ENCODE results near the gene FAM236C. TPM values are rescaled to one million over a fixed set of nuclear protein-coding genes. Genes with fewer than 3 reads are reported as not detected.
"Not testable (repeated sequence)": the region's sequence is repeated elsewhere in the genome, so short reads cannot be mapped to it uniquely, and the experiment has no call there.

FAM236C gene
- not detected for total RNA-seq
- not detected for polyA plus RNA-seq (ENCODE audit: insufficient read length in 2 of 2)
- long read RNA-seq, donor 1 = 0 reads
- long read RNA-seq, donor 2 = 0 reads
- long read RNA-seq, donor 3 = 0 reads
- long read RNA-seq, donor 4 = 0 reads

DNA sequence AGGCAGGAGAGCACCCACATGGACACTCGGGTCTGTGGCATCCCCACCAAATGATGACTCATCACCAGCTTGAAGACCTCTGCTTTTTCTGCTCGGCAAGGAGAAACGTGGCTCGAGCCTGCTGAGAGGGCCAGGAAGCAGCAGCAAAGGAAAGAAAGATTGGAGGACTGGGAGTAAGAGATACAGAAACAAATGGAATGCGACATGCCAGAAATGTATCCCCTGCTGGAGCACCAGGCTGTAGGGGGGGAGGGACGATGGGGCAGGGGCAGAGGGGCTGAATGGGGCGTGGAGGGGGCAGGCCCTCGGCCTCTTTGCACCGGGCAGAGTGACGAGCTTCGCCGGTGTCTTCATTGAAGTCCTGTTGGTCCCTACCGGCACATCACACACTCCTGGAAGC is at the start of gene FAM236C:
Gene FAM236C (plus strand): TSS at position 301 of the 400 bp plus-strand sequence. CDS start 100 bp downstream, outside the sequence.
- WGBS (ENCODE audit: insufficient coverage) = no CpG with 5 or more reads among the region's 13 CpGs
- not testable (repeated sequence) for H3K4me1 ChIP-seq (ENCODE audit: control insufficient read depth, insufficient read depth, low read length); H3K4me3 ChIP-seq (ENCODE audit: low read depth, low read length); H3K9me3 ChIP-seq (ENCODE audit: control insufficient read depth, insufficient read depth, low read length); H3K27me3 ChIP-seq (ENCODE audit: control insufficient read depth, insufficient read depth, low read length); DNase-seq (ENCODE audit: low read depth in 4 of 6, low spot score in 6 of 6); H3K36me3 ChIP-seq (ENCODE audit: control insufficient read depth, insufficient read depth, low read length); H3K27ac ChIP-seq (ENCODE audit: low read depth, low read length)

- not testable (repeated sequence) for DNase-seq (ENCODE audit: low read depth in 4 of 6, low spot score in 6 of 6); H3K27me3 ChIP-seq (ENCODE audit: control insufficient read depth, insufficient read depth, low read length); H3K4me3 ChIP-seq (ENCODE audit: low read depth, low read length); H3K9me3 ChIP-seq (ENCODE audit: control insufficient read depth, insufficient read depth, low read length); H3K27ac ChIP-seq (ENCODE audit: low read depth, low read length); H3K4me1 ChIP-seq (ENCODE audit: control insufficient read depth, insufficient read depth, low read length); H3K36me3 ChIP-seq (ENCODE audit: control insufficient read depth, insufficient read depth, low read length)
- no CpG with 5 or more reads among the region's 2 CpGs for WGBS (ENCODE audit: insufficient coverage)
These were observed 29.5 kb upstream of the FAM236C start for GRCh38 chrX:72882898-72883297.

DNA sequence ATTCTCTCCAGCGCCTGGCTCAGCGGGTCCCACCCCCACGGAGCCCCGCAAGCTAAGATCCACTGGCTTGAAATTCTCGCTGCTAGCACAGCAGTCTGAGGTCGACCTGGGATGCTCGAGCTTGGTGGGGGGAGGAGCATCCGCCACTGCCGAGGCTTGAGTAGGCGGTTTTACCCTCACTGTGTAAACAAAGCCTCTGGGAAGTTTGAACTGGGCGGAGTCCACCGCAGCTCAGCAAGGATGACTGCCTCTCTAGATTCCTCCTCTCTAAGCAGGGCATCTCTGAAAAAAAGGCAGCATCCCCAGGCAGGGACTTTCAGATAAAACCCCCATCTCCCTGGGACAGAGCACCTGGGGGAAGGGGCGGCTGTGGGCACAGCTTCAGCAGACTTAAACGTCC is 22.7 kb upstream of the FAM236C start:
- not testable (repeated sequence) for H3K4me3 ChIP-seq (ENCODE audit: low read depth, low read length); H3K27me3 ChIP-seq (ENCODE audit: control insufficient read depth, insufficient read depth, low read length); DNase-seq (ENCODE audit: low read depth in 4 of 6, low spot score in 6 of 6); H3K27ac ChIP-seq (ENCODE audit: low read depth, low read length); H3K9me3 ChIP-seq (ENCODE audit: control insufficient read depth, insufficient read depth, low read length); H3K36me3 ChIP-seq (ENCODE audit: control insufficient read depth, insufficient read depth, low read length); H3K4me1 ChIP-seq (ENCODE audit: control insufficient read depth, insufficient read depth, low read length)
- no CpG with 5 or more reads among the region's 14 CpGs for WGBS (ENCODE audit: insufficient coverage)

DNA sequence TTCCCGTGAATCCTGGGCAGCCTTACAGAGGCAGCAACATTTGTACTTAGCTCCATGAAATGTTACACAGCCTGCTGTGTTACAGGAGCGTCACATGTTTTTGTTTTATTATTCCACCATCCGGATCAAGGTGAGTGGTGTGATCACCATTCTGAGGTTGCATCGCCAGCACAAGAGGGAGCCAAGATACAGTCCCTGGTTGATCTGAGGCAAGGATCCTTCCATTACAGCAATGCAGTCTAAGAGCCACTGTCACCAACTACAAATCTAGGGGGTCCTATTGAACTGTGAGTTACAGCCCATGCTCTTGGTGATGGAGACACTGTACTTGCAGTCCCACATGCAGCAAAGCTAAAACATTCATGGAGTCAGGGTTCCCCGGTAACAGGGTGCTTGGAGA is 3.7 kb downstream of the FAM236C start:
- no CpG with 5 or more reads among the region's 5 CpGs for WGBS (ENCODE audit: insufficient coverage)
- not testable (repeated sequence) for H3K27me3 ChIP-seq (ENCODE audit: control insufficient read depth, insufficient read depth, low read length); H3K36me3 ChIP-seq (ENCODE audit: control insufficient read depth, insufficient read depth, low read length); H3K27ac ChIP-seq (ENCODE audit: low read depth, low read length); H3K4me1 ChIP-seq (ENCODE audit: control insufficient read depth, insufficient read depth, low read length); H3K9me3 ChIP-seq (ENCODE audit: control insufficient read depth, insufficient read depth, low read length); H3K4me3 ChIP-seq (ENCODE audit: low read depth, low read length); DNase-seq (ENCODE audit: low read depth in 4 of 6, low spot score in 6 of 6)

GRCh38 chrX:72932283-72932682 is 19.9 kb downstream of the FAM236C start:
- H3K9me3 ChIP-seq (ENCODE audit: control insufficient read depth, insufficient read depth, low read length); DNase-seq (ENCODE audit: low read depth in 4 of 6, low spot score in 6 of 6); H3K4me1 ChIP-seq (ENCODE audit: control insufficient read depth, insufficient read depth, low read length); H3K27ac ChIP-seq (ENCODE audit: low read depth, low read length); H3K27me3 ChIP-seq (ENCODE audit: control insufficient read depth, insufficient read depth, low read length); H3K36me3 ChIP-seq (ENCODE audit: control insufficient read depth, insufficient read depth, low read length); H3K4me3 ChIP-seq (ENCODE audit: low read depth, low read length): not testable (repeated sequence)
- no CpG with 5 or more reads among the region's 1 CpG for WGBS (ENCODE audit: insufficient coverage)

DNA sequence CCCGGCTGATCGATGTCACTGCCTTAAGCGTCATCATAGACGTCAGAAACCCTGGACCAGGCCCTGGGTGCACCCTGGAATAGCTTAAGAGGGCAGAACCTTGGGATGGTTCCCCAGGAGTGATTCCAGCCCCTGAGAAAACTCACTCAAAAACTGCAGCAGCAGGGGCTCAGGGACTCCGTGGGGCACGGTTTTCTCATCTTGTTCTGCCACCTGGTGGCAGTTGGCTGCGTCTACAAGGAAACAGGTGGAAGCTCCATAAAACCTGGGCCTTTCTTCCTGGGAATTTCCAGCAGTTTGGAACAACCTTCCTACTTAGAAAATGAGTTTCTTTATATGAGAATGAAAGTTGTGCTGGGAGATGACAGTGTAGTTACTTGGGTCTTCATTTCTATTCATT is 24.0 kb downstream of the FAM236C start:
- H3K4me1 ChIP-seq (ENCODE audit: control insufficient read depth, insufficient read depth, low read length); DNase-seq (ENCODE audit: low read depth in 4 of 6, low spot score in 6 of 6); H3K36me3 ChIP-seq (ENCODE audit: control insufficient read depth, insufficient read depth, low read length); H3K27ac ChIP-seq (ENCODE audit: low read depth, low read length); H3K27me3 ChIP-seq (ENCODE audit: control insufficient read depth, insufficient read depth, low read length); H3K9me3 ChIP-seq (ENCODE audit: control insufficient read depth, insufficient read depth, low read length); H3K4me3 ChIP-seq (ENCODE audit: low read depth, low read length): not testable (repeated sequence)
- no CpG with 5 or more reads among the region's 7 CpGs for WGBS (ENCODE audit: insufficient coverage)

- H3K4me3 ChIP-seq (ENCODE audit: low read depth, low read length); H3K4me1 ChIP-seq (ENCODE audit: control insufficient read depth, insufficient read depth, low read length); H3K9me3 ChIP-seq (ENCODE audit: control insufficient read depth, insufficient read depth, low read length); H3K36me3 ChIP-seq (ENCODE audit: control insufficient read depth, insufficient read depth, low read length); DNase-seq (ENCODE audit: low read depth in 4 of 6, low spot score in 6 of 6); H3K27me3 ChIP-seq (ENCODE audit: control insufficient read depth, insufficient read depth, low read length); H3K27ac ChIP-seq (ENCODE audit: low read depth, low read length): not testable (repeated sequence)
- WGBS (ENCODE audit: insufficient coverage) = no CpG with 5 or more reads among the region's 8 CpGs
These were observed 24.6 kb downstream of the FAM236C start for GRCh38 chrX:72936882-72937455.

DNA sequence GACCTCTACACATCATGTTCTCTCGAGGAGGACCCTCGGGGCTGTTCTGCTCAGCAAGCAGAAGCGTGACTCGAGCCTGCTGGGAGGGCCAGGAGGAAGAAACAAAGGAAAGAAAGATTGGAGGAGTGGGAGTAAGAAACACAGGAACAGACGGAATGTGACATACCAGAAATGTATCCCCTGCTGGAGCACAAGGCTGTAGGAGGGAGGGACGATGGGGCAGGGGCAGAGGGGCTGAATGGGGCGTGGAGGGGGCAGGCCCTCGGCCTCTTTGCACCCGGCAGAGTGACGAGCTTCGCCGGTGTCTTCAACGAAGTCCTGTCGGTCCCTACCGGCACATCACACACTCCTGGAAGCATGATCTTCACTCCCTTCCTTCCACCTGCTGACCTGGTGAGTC is 25.5 kb downstream of the FAM236C start, which contains the start of gene FAM236A:
Gene FAM236A (plus strand): TSS at position 301 of the 400 bp plus-strand sequence. CDS start 57 bp downstream, at position 358.
- H3K4me3 ChIP-seq (ENCODE audit: low read depth, low read length); DNase-seq (ENCODE audit: low read depth in 4 of 6, low spot score in 6 of 6); H3K36me3 ChIP-seq (ENCODE audit: control insufficient read depth, insufficient read depth, low read length); H3K4me1 ChIP-seq (ENCODE audit: control insufficient read depth, insufficient read depth, low read length); H3K27me3 ChIP-seq (ENCODE audit: control insufficient read depth, insufficient read depth, low read length); H3K27ac ChIP-seq (ENCODE audit: low read depth, low read length); H3K9me3 ChIP-seq (ENCODE audit: control insufficient read depth, insufficient read depth, low read length): not testable (repeated sequence)
- no CpG with 5 or more reads among the region's 15 CpGs for WGBS (ENCODE audit: insufficient coverage)

DNA sequence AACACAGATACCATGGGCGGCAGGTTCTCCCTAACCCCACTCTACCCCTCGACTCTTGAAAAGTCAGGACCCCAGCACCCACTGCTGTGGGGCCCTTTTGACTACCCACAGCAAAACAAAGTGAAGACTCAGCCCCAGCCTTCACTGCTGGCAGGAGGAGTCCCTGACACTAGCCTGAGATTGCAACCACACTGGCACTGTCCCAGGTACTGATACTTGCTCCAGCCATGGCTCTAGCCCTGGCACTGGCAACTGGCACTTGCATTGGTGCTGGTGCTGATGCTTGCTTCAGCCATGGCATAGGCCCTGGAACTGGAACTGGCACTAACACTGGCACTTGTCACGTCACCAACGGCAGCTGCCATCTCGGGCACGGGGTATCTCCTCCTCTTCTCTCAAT is 29.9 kb downstream of the FAM236C start:
- not testable (repeated sequence) for DNase-seq (ENCODE audit: low read depth in 4 of 6, low spot score in 6 of 6); H3K9me3 ChIP-seq (ENCODE audit: control insufficient read depth, insufficient read depth, low read length); H3K4me3 ChIP-seq (ENCODE audit: low read depth, low read length); H3K36me3 ChIP-seq (ENCODE audit: control insufficient read depth, insufficient read depth, low read length); H3K27ac ChIP-seq (ENCODE audit: low read depth, low read length); H3K27me3 ChIP-seq (ENCODE audit: control insufficient read depth, insufficient read depth, low read length); H3K4me1 ChIP-seq (ENCODE audit: control insufficient read depth, insufficient read depth, low read length)
- no CpG with 5 or more reads among the region's 6 CpGs for WGBS (ENCODE audit: insufficient coverage)

DNA sequence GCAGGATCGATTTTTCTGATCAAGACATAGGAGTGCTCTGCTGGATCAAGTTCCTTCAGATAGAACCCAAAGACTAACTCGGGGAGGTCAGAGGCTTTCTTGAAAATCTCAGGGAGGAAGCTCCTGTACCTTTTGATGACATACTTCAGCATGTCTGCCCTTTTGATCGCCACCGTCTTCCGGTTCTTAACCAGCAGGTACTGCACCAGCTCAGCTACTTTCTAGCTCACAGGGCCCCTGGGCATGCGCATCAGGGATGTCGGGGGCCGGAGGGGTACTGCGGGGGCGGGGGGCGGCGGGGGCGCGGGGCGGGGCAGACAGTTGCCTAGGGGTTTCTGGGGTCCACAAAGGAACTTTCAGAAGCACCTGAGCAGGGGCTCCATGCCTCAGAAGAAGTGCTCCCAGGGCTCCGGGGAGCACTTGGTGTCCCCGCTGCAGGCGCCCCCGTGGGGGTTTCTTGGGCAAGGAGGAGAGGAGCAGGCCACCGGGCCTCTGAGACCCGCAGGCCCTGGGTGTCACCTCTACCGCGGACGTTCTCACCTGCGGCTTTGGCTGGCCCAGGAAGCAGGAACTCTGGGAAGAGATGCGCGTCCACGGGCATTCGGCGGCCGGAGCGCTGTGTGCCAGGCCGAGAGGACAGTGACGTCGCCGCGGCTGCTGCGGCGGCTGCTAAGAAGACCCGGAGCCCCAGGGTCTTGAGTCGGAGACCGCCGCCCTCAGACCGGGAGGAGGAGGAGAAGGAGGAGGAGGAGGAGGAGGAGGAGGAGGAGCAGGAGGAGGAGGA is 30.8 kb downstream of the FAM236C start:
- H3K27me3 ChIP-seq (ENCODE audit: control insufficient read depth, insufficient read depth, low read length); H3K4me1 ChIP-seq (ENCODE audit: control insufficient read depth, insufficient read depth, low read length); H3K36me3 ChIP-seq (ENCODE audit: control insufficient read depth, insufficient read depth, low read length); DNase-seq (ENCODE audit: low read depth in 4 of 6, low spot score in 6 of 6); H3K4me3 ChIP-seq (ENCODE audit: low read depth, low read length); H3K27ac ChIP-seq (ENCODE audit: low read depth, low read length); H3K9me3 ChIP-seq (ENCODE audit: control insufficient read depth, insufficient read depth, low read length): not testable (repeated sequence)
- WGBS (ENCODE audit: insufficient coverage) = no CpG with 5 or more reads among the region's 44 CpGs
